Activated CD8-positive, alpha-beta memory T cell treated with anti-CD3 and anti-CD28 coated beads, Interleukin-2, amount 50 U/mL, for 1 hour (primary cell): ENCODE data around the gene OVCA2.

Experiments
- DNase-seq: peaks from one replicate; pipeline ENCODE4 v3.0.0-alpha.2; 2020; ENCODE audit errors: extremely low read depth

The OVCA2 gene

DNA sequence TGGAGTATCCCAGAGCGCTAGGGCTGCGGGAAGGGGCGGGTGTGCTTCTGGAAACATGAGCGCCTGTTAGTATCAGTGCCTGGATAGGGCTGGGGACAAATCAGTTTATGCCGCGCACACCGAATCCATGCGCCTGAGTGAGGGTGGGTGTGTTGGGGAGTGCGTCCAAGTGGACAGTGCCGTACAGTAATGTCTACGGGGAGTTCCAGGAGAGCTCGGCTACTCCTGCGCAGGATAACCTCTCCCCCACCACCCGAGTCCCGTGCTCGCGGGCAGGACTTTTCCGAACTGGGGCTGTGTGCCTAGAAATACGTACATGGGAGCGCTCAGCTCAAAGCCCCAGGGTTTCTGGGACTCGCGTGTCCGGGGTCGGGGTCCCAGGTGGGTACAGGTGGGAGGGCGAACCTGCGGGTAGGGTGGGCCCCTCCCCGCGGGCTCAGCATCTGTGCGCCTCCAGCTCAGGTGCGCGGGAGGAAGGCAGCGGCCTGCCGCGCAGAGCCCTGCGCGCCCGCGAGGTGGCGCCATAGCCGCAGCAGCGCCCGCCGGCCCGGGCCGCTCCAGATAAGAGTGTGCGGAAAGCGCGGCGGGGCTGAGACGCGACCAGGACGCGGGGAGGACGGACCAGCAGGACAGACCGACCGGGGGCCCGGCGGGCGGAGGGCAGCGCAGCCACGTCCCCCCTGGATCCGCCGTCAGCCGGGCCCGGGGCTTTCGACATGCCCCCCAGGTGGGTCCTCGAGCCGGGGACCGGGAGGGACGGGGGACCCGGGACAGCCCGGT is 12.9 kb downstream of the OVCA2 start, which contains the start of gene HIC1:
HIC1 (plus strand) TSS at position 592 of the 780 bp plus-strand sequence. CDS start 1,588 bp downstream, outside the sequence.
- DNase-seq = no peak

DNA sequence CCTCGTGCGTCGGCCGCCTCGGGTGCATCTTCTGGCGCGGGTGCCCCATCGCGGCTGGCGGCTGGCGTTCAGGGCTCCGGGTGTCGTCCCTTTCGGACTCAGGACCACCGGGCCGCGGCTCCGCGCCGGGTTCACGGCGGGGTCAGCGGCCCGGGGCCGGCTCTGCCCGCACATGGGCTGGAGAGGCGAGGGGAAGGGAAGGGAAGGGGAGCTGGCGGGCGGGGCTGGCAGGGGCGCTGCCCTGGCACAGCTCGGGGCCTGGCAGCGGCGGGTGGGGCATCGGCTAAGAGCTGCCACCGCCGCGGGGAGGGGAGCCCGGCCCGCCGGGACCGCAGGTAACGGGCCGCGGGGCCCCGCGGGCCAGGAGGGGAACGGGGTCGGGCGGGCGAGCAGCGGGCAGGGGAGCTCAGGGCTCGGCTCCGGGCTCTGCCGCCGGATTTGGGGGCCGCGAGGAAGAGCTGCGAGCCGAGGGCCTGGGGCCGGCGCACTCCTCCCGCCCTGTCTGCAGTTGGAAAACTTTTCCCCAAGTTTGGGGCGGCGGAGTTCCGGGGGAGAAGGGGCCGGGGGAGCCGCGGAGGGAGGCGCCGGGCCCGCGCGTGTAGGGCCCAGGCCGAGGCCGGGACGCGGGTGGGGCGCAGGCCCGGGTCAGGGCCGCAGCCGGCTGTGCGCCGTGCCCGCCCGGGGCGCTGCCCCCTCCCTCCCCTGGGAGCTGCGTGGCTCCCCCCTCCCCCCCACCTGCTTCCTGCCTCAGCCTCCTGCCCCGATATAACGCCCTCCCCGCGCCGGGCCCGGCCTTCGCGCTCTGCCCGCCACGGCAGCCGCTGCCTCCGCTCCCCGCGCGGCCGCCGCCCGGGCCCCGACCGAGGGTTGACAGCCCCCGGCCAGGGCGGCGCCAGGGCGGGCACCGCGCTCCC is 13.7 kb downstream of the OVCA2 start:
- DNase-seq = no peak

DNA sequence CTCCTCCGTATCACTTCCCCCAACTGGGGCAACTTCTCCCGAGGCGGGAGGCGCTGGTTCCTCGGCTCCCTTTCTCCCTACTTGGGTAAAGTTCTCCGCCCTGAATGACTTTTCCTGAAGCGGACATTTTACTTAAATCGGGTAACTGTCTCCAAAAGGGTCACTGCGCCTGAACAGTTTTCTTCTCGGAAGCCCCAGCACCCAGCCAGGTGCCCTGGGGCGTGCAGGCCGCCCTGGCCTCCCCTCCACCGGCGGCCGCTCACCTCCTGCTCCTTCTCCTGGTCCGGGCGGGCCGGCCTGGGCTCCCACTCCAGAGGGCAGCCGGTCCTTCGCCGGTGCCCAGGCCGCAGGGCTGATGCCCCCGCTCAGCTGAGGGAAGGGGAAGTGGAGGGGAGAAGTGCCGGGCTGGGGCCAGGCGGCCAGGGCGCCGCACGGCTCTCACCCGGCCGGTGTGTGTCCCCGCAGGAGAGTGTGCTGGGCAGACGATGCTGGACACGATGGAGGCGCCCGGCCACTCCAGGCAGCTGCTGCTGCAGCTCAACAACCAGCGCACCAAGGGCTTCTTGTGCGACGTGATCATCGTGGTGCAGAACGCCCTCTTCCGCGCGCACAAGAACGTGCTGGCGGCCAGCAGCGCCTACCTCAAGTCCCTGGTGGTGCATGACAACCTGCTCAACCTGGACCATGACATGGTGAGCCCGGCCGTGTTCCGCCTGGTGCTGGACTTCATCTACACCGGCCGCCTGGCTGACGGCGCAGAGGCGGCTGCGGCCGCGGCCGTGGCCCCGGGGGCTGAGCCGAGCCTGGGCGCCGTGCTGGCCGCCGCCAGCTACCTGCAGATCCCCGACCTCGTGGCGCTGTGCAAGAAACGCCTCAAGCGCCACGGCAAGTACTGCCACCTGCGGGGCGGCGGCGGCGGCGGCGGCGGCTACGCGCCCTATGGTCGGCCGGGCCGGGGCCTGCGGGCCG is 14.7 kb downstream of the OVCA2 start:
- DNase-seq = no peak

DNA sequence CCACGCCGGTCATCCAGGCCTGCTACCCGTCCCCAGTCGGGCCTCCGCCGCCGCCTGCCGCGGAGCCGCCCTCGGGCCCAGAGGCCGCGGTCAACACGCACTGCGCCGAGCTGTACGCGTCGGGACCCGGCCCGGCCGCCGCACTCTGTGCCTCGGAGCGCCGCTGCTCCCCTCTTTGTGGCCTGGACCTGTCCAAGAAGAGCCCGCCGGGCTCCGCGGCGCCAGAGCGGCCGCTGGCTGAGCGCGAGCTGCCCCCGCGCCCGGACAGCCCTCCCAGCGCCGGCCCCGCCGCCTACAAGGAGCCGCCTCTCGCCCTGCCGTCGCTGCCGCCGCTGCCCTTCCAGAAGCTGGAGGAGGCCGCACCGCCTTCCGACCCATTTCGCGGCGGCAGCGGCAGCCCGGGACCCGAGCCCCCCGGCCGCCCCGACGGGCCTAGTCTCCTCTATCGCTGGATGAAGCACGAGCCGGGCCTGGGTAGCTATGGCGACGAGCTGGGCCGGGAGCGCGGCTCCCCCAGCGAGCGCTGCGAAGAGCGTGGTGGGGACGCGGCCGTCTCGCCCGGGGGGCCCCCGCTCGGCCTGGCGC is 15.4 kb downstream of the OVCA2 start:
- DNase-seq = no peak

DNA sequence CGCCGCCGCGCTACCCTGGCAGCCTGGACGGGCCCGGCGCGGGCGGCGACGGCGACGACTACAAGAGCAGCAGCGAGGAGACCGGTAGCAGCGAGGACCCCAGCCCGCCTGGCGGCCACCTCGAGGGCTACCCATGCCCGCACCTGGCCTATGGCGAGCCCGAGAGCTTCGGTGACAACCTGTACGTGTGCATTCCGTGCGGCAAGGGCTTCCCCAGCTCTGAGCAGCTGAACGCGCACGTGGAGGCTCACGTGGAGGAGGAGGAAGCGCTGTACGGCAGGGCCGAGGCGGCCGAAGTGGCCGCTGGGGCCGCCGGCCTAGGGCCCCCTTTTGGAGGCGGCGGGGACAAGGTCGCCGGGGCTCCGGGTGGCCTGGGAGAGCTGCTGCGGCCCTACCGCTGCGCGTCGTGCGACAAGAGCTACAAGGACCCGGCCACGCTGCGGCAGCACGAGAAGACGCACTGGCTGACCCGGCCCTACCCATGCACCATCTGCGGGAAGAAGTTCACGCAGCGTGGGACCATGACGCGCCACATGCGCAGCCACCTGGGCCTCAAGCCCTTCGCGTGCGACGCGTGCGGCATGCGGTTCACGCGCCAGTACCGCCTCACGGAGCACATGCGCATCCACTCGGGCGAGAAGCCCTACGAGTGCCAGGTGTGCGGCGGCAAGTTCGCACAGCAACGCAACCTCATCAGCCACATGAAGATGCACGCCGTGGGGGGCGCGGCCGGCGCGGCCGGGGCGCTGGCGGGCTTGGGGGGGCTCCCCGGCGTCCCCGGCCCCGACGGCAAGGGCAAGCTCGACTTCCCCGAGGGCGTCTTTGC is 16.2 kb downstream of the OVCA2 start:
- DNase-seq = no peak

DNA sequence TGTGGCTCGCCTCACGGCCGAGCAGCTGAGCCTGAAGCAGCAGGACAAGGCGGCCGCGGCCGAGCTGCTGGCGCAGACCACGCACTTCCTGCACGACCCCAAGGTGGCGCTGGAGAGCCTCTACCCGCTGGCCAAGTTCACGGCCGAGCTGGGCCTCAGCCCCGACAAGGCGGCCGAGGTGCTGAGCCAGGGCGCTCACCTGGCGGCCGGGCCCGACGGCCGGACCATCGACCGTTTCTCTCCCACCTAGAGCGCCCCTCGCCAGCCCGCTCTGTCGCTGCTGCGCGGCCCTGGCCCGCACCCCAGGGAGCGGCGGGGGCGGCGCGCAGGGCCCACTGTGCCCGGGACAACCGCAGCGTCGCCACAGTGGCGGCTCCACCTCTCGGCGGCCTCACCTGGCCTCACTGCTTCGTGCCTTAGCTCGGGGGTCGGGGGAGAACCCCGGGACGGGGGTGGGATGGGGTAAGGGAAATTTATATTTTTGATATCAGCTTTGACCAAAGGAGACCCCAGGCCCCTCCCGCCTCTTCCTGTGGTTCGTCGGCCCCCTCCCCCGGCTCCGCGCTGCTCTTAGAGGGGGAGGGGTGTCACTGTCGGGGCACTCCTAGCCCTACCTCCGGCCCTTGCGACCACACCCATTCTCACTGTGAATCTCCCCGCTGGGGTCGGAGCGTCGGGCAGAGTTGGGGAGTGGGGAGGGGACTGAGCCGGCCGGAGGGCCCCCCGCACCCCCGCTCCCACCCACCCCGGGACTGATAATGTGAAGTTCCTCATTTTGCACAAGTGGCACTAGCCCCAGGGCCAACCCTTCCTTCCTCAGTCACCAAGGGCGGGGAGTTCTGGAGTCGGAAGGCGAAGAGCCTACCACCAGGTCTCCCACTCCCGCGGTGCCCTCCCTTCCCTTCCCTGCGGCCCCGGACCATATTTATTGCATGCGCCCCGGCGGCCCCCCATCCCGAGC is 17.0 kb downstream of the OVCA2 start:
- DNase-seq = no peak

- no peak for DNase-seq
Observed at GRCh38 chr17:2059547-2060384, 17.9 kb downstream of the OVCA2 start.

- DNase-seq = no peak
Observed at GRCh38 chr17:2060385-2060658, 18.5 kb downstream of the OVCA2 start.

GRCh38 chr17:2060681-2061440 is 19.0 kb downstream of the OVCA2 start:
- no peak for DNase-seq

- no peak for DNase-seq
Observed at GRCh38 chr17:2061441-2061958, 19.7 kb downstream of the OVCA2 start.

DNA sequence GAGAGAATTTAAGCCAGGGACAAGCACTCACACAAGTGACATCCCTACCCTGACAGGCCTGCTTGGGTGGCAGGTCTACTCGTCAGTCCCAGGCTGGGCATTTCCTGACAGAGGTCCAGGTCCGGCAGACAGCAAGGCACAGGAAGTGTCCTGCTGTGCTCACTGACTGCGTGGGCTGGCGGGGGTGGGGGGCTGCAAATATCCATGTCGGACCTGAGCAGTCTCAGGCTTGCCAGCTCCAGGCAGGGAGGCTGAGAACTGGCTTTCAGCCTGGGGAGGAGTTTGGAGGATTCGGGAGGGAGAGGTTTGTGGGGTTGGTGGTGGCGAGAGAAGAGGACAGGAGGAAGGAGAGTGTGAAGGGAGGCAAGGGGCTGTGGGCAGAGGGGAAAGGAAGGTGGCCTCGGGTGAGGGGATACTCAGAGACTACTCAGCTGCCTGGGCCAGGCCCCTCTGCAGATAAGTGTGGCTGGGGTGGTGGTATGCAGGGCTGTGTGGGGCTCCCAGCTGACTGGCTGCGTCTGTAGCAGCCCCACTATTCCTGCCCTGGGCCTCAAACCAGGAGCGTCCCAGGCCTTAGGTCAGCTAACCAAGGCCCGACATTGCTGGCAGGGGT is 20.9 kb downstream of the OVCA2 start:
- no peak for DNase-seq

GRCh38 chr17:2063261-2064146 is 21.7 kb downstream of the OVCA2 start:
- DNase-seq = no peak

- no peak for DNase-seq
Observed at GRCh38 chr17:2064147-2064489, 22.3 kb downstream of the OVCA2 start.

- DNase-seq = no peak
Observed at GRCh38 chr17:2064520-2064971, 22.7 kb downstream of the OVCA2 start.

DNA sequence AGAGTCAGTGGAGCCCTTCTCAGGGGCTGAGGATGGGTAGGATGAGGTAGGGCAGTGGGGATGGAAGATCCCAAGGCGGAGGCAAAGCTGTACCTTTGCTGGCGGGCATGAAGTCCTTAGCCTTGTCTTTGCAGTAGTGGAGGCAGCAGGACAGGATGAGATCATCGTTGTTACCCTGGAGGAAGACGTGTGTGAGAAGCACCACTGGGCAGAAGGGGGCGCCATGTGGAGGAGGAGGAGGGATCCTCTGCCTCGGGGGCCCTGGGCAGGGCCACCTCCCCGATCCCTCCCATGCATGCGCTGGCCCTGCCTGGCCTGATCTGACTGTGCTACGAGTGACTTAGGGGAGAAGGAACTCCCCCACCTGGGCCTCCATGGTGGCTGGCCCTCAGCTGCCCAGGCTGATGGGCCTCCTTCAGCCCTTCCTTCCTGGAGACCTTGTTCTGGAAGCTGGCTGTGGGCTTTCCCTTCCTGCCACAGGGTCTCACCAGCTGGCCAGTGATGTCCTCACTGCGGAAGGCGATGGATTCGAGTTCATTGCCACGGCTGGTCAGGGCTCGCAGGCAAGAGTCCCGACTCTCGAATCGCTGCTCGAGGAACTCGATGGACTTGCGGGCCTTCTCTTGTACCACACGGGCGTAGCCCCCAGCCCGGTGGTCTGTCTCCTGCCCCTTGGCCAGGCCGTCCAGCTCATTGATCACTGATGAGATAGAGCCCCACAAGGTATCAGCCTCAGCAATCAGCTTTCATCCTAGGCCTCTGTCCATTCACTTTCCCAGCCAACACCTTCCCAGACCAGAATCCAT is 23.4 kb downstream of the OVCA2 start:
- no peak for DNase-seq
